Right atrium auricular region (tissue), 2 donors: Measurements from ENCODE around the gene CDKAL1. TPM values are rescaled to one million over a fixed set of nuclear protein-coding genes. Genes with fewer than 3 reads are reported as not detected.

ENCODE experiments used
- DNase-seq: peaks from one replicate; pipeline ENCODE4 v3.0.0-alpha.2; 2019; ENCODE audit warnings: low spot score
- H3K27ac ChIP-seq, 2 donors: fragments of 200-600 bp; sonication (generic); 1 replicate in 1 of 2; 2 replicates in 1 of 2; pipeline ENCODE4 v1.5.1; 2016 to 2019
- H3K27me3 ChIP-seq, 2 donors: fragments of 200-600 bp; sonication (generic); one replicate each; pipeline versions ENCODE4 v1.5.1 to v1.6.0; 2017 to 2019
- H3K36me3 ChIP-seq: fragments of 200-600 bp; sonication (generic); one replicate; pipeline ENCODE4 v1.5.1; 2016
- H3K4me1 ChIP-seq, 2 donors: fragments of 200-600 bp; sonication (generic); one replicate each; pipeline versions ENCODE4 v1.5.1 to v1.6.0; 2017 to 2019
- H3K4me3 ChIP-seq, 2 donors: fragments of 200-600 bp; sonication (generic); 1 replicate in 1 of 2; 2 replicates in 1 of 2; pipeline ENCODE4 v1.5.1; 2017 to 2019; ENCODE audit warnings: mild to moderate bottlenecking in 1 of 2, moderate library complexity in 1 of 2
- H3K9me3 ChIP-seq, 2 donors: fragments of 200-600 bp; sonication (generic); one replicate each; pipeline ENCODE4 v1.5.1; 2019
- total RNA-seq, 2 donors: library from RNA; depleted of rRNA; stranded (reverse); fragments of >200 nt; gene quantifications; one replicate each; pipeline ENCODE4 v1.1.0, GENCODE V29; 2016
- TF ChIP-seq, protein P1 (sequence below), 2 donors: fragments of 200-600 bp; sonication (generic); IDR thresholded peaks; one replicate each; pipeline ENCODE4 v1.5.1; 2019; ENCODE audit warnings: antibody characterized with exemption in 2 of 2

CDKAL1 gene
- total RNA-seq, 2 donors from 2014 or later, result 8.8 to 10.5 TPM

DNA sequence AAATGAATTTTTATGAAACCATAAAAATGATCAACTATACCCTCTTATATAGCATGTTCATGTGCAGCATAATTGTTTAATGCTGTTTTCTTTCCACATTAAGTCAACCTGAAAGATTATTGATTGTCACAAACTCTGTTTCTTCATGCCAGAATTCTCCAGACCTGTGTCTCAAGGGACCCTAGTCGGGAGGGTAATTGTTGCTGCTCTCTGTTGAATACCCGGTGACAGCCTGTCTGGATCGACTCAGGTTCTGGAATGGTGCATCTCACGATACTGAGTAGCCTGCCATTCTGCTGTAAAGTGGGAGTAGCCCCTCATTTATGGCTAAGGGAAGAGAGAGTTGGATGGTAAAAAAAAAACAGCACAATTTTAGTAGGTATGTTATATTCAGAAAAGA is 609.4 kb downstream of the CDKAL1 start:
- no peak overlapping the region for H3K27ac ChIP-seq
- H3K4me3 ChIP-seq, result no peak overlapping the region
- H3K9me3 ChIP-seq, result no peaks in the 10 kb centered on the region
- TF ChIP-seq, protein P1, sequence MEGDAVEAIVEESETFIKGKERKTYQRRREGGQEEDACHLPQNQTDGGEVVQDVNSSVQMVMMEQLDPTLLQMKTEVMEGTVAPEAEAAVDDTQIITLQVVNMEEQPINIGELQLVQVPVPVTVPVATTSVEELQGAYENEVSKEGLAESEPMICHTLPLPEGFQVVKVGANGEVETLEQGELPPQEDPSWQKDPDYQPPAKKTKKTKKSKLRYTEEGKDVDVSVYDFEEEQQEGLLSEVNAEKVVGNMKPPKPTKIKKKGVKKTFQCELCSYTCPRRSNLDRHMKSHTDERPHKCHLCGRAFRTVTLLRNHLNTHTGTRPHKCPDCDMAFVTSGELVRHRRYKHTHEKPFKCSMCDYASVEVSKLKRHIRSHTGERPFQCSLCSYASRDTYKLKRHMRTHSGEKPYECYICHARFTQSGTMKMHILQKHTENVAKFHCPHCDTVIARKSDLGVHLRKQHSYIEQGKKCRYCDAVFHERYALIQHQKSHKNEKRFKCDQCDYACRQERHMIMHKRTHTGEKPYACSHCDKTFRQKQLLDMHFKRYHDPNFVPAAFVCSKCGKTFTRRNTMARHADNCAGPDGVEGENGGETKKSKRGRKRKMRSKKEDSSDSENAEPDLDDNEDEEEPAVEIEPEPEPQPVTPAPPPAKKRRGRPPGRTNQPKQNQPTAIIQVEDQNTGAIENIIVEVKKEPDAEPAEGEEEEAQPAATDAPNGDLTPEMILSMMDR (IDR thresholded peaks at IDR 0.05), result no peak
- no peaks in the 10 kb centered on the region for H3K36me3 ChIP-seq
- H3K4me1 ChIP-seq, result no peaks in the 10 kb centered on the region
- DNase-seq, result no peak
- H3K27me3 ChIP-seq, result no peaks in the 10 kb centered on the region

DNA sequence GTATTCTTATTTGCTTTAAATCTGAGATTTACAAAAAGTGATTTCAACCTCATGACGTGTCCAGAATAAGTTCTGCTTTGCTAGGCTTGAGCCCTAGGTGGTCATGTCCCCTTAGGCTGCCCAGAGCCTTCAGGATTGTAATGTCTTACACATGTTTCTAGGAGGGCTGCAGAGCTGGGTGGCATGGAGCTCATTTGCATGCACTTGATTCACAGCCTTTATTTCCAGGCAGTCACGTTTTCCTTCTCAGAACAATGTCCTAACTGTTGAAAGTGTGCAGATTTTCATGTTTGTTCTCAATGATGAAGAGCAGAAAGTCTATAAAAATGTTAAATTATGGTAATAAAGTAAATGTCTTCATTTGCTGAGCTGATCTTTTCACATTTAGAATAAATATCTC is 610.7 kb downstream of the CDKAL1 start:
- TF ChIP-seq, protein P1 (IDR thresholded peaks at IDR 0.05), result no peak
- no peak overlapping the region for H3K27ac ChIP-seq
- H3K9me3 ChIP-seq, result no peaks in the 10 kb centered on the region
- no peak for DNase-seq
- H3K27me3 ChIP-seq, result no peaks in the 10 kb centered on the region
- no peak overlapping the region for H3K4me3 ChIP-seq
- no peaks in the 10 kb centered on the region for H3K36me3 ChIP-seq
- H3K4me1 ChIP-seq, result no peaks in the 10 kb centered on the region

DNA sequence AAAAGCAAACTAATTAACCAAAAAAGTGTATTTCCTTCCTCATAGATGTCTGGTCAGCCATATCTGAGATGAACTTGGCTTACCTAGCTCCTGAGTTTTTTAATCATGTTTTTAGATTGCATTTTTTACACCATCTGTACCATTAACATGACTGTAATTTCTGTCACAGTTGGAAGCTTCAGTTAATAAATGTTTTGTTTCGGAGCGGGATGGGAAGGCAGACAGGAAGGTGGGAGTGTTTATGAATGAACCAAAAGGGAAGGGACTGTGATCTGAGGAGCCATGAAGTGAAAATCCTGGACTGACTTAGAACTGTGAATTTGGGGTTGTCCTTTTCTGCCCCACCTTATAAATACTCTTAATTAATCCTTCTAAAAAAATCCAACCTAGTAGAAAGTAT is 613.7 kb downstream of the CDKAL1 start:
- H3K36me3 ChIP-seq, result no peaks in the 10 kb centered on the region
- no peaks in the 10 kb centered on the region for H3K27me3 ChIP-seq
- H3K9me3 ChIP-seq, result no peaks in the 10 kb centered on the region
- TF ChIP-seq, protein P1 (IDR thresholded peaks at IDR 0.05), result no peak
- no peak for DNase-seq
- no peak overlapping the region for H3K27ac ChIP-seq
- no peak overlapping the region for H3K4me3 ChIP-seq
- peaks cover 0 to 16% of the 10 kb centered on the region in 2 donors for H3K4me1 ChIP-seq

DNA sequence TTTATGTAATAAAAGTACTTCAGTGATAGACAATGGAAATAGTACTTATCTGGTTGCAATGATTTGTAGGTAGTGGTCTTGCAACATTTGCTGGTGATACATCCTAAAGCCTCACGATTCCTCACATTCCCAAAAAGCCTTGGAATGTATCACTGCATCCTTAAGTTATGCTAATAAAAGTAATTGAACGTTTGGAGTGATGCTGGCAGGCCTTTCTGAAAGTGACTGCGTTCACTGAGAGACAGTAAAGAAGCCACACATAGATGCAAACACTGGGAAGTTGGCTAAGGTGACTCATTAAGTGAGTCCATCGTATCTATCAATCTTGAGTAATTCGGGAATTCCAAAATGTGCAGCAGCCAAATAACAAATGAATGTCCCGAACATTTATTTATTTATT is 615.2 kb downstream of the CDKAL1 start:
- no peak overlapping the region for H3K27ac ChIP-seq
- no peaks in the 10 kb centered on the region for H3K9me3 ChIP-seq
- TF ChIP-seq, protein P1 (IDR thresholded peaks at IDR 0.05), result no peak
- H3K4me1 ChIP-seq, result peaks cover 0 to 16% of the 10 kb centered on the region in 2 donors
- no peaks in the 10 kb centered on the region for H3K27me3 ChIP-seq
- no peaks in the 10 kb centered on the region for H3K36me3 ChIP-seq
- no peak for DNase-seq
- H3K4me3 ChIP-seq, result no peak overlapping the region

DNA sequence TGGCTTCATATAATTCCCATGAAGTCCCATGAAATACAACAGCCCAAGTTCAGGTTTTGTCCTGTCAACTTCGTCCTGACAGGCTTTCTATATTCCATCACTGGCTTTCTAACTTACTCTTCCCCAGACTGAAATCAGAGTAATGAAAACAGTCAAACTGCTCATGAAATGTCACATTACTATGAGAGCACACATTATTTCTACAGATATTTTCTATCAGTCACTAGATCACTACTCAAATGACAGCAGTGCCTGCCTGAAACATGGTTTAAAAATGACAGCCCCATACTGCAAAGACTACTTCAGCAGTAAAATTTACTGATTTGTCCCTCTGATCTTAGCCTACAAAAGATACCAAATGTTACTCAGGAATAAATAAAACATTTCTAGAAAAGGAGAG is 616.4 kb downstream of the CDKAL1 start:
- Histone ChIP-seq H3K27ac (peak overlapping the region in 1 of 2 donors; percentile 37), H3K4me3 (no peak overlapping the region), H3K27me3 (no peaks in the 10 kb centered on the region), H3K9me3 (no peaks in the 10 kb centered on the region), H3K4me1 (peaks cover 0 to 16% of the 10 kb centered on the region in 2 donors), H3K36me3 (no peaks in the 10 kb centered on the region)
- TF ChIP-seq, protein P1 (IDR thresholded peaks at IDR 0.05), result no peak
- no peak for DNase-seq

DNA sequence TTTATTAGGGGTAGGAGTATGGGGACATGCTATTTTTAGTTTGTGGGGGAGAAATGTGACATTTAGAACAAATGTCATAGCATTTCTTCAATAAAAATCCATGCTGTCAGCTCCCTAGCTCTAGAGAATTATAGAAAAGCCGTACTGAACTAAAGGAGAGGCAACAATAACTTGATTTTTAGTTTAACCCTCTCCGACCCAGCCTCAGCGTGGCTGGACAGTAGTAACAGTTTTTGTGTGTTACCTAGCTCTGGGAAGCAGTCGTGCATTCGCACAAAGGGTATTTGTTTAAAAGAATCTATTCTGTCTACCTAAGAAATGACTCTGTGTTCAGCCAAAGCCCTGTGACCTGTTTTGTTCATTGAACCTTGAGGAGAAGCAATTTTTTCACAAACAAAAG is 616.9 kb downstream of the CDKAL1 start:
- Histone ChIP-seq H3K27me3 (no peaks in the 10 kb centered on the region), H3K4me3 (no peak overlapping the region), H3K4me1 (peaks cover 0 to 16% of the 10 kb centered on the region in 2 donors), H3K27ac (peak overlapping the region in 1 of 2 donors; percentile 37), H3K9me3 (no peaks in the 10 kb centered on the region), H3K36me3 (no peaks in the 10 kb centered on the region)
- TF ChIP-seq, protein P1 (IDR thresholded peaks at IDR 0.05), result no peak
- DNase-seq, result no peak
